ENCODE measurements around the gene CHAT.
"Not testable (repeated sequence)": the region's sequence is repeated elsewhere in the genome, so short reads cannot be mapped to it uniquely, and the experiment has no call there.

CHAT gene

DNA sequence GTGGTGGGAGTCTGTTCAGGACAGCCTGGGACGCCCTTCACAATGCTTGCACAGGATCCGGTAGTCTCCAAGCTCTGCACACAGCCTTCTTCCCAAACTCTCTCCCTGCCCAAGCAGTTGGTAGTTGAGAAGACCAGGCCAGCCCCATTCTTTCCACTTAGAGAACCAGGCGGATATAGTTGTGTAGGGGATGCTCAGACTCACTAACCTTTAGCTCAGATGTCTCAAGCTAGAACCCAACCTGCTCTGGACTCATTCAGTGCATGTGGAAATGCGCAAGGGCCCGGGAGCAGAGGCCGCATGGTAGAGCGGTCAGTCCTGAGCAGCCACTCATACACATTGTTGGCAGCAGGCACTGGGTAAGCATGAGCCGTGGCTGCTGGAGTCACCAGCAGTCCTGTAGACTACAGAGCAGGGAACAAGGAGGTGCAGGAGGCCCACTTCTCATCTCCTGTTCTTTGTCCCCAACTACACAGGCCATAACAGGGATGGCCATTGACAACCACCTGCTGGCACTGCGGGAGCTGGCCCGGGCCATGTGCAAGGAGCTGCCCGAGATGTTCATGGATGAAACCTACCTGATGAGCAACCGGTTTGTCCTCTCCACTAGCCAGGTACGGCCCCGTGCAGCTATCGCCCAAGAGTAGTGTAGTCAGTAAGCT is 48.5 kb downstream of the CHAT start:
- H3K36me3 ChIP-seq (ENCODE audit: control insufficient read depth, insufficient read depth, low read length, severe bottlenecking), result no peaks in the 10 kb centered on the region
- DNase-seq (ENCODE audit: low read depth), result no peak
- peaks cover 20% of the 10 kb centered on the region for H3K27me3 ChIP-seq (replicated peaks; ENCODE audit: control insufficient read depth, insufficient read depth, low read length)
- H3K4me1 ChIP-seq (ENCODE audit: control insufficient read depth, insufficient read depth, low read length), result no peaks in the 10 kb centered on the region
- no peak overlapping the region for H3K4me3 ChIP-seq (ENCODE audit: low read length)
- peaks cover 6% of the 10 kb centered on the region for H3K9me3 ChIP-seq (ENCODE audit: control insufficient read depth, low read length)
- no peak overlapping the region for H3K9ac ChIP-seq (ENCODE audit: low read length)

DNA sequence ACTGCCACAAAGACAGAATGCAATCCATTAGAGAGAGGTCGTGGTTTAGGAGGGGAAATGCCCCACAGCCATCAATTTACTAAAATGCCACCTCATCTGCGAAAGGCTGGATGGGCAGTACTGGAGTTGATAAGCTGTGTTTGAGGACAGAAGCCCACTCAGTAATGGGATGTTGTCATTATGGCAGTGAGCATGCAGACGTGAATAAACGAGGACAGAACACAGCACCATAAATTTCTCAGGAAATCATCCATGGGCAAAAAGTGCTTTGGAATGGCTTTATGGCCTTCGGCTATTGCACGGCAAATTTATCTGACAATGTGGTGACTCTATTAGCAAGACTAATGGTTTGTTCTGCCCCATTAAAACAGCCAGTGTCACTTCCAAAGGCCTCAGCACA is 49.8 kb downstream of the CHAT start:
- Histone ChIP-seq H3K9ac (ENCODE audit: low read length) (no peak overlapping the region), H3K4me3 (ENCODE audit: low read length) (no peak overlapping the region), H3K4me1 (ENCODE audit: control insufficient read depth, insufficient read depth, low read length) (no peaks in the 10 kb centered on the region), H3K27me3 (replicated peaks; ENCODE audit: control insufficient read depth, insufficient read depth, low read length) (peaks cover 28% of the 10 kb centered on the region), H3K36me3 (ENCODE audit: control insufficient read depth, insufficient read depth, low read length, severe bottlenecking) (no peaks in the 10 kb centered on the region), H3K9me3 (ENCODE audit: control insufficient read depth, low read length) (peaks cover 6% of the 10 kb centered on the region)
- DNase-seq (ENCODE audit: low read depth), result no peak

DNA sequence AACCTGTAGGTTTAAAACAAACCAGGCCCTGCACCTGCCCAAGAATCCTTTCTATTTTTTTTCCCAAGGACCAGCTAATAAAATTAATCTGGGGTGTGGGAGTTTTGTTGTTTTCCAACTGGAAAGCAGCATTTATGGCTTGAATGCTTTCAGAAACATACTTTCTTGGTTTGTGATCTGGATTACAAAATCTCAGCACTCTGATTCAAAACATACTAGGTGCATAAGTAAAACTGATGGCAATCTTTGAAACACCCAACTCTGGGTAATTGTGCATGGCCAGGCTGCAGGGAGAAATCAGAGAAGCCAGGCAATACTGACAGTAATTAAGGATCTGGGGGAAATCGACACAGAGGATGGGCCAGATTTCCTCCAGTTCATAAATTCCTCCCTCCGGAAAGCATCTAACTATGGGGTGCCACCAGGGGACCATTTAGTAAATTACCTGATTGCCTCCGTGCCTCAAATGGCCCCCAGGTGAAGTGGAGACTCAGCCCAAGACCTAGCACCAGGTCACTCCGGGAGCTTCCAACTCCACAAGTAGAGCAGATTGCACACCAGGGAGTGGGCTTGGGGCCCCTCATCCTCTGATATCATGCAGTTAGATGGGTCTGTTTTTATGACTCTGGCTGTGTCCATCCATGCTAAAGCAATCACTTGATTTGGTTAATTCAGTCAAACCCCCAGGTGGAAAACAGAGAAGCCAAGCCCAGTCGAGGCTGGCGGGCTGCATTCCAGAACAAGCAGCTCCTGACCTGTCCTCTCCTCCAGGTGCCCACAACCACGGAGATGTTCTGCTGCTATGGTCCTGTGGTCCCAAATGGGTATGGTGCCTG is 50.4 kb downstream of the CHAT start:
- DNase-seq (ENCODE audit: low read depth), result no peak
- Histone ChIP-seq H3K4me1 (ENCODE audit: control insufficient read depth, insufficient read depth, low read length) (no peaks in the 10 kb centered on the region), H3K4me3 (ENCODE audit: low read length) (no peak overlapping the region), H3K9ac (ENCODE audit: low read length) (no peak overlapping the region), H3K9me3 (ENCODE audit: control insufficient read depth, low read length) (peaks cover 1% of the 10 kb centered on the region), H3K27me3 (replicated peaks; ENCODE audit: control insufficient read depth, insufficient read depth, low read length) (peaks cover 34% of the 10 kb centered on the region), H3K36me3 (ENCODE audit: control insufficient read depth, insufficient read depth, low read length, severe bottlenecking) (no peaks in the 10 kb centered on the region)

DNA sequence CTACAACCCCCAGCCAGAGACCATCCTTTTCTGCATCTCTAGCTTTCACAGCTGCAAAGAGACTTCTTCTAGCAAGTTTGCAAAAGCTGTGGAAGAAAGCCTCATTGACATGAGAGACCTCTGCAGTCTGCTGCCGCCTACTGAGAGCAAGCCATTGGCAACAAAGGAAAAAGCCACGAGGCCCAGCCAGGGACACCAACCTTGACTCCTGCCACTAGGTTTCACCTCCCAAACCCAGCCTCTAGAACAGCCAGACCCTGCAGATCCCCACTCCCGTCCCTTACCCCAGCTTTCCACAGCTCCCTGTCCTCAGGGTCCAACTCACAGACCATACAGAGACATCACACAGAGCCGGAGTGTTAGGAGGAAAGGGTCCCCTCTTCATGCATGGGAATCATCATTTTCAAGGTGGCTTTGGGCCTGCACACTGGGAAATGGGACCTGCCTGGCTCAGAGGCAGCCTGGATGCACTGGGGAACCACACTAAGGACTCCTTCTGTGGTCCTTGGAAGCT is 51.1 kb downstream of the CHAT start:
- Histone ChIP-seq H3K4me1 (ENCODE audit: control insufficient read depth, insufficient read depth, low read length) (no peaks in the 10 kb centered on the region), H3K36me3 (ENCODE audit: control insufficient read depth, insufficient read depth, low read length, severe bottlenecking) (no peaks in the 10 kb centered on the region), H3K9ac (ENCODE audit: low read length) (no peak overlapping the region), H3K9me3 (ENCODE audit: control insufficient read depth, low read length) (no peaks in the 10 kb centered on the region), H3K4me3 (ENCODE audit: low read length) (no peak overlapping the region), H3K27me3 (replicated peaks; ENCODE audit: control insufficient read depth, insufficient read depth, low read length) (peaks cover 39% of the 10 kb centered on the region)
- DNase-seq (ENCODE audit: low read depth), result no peak

DNA sequence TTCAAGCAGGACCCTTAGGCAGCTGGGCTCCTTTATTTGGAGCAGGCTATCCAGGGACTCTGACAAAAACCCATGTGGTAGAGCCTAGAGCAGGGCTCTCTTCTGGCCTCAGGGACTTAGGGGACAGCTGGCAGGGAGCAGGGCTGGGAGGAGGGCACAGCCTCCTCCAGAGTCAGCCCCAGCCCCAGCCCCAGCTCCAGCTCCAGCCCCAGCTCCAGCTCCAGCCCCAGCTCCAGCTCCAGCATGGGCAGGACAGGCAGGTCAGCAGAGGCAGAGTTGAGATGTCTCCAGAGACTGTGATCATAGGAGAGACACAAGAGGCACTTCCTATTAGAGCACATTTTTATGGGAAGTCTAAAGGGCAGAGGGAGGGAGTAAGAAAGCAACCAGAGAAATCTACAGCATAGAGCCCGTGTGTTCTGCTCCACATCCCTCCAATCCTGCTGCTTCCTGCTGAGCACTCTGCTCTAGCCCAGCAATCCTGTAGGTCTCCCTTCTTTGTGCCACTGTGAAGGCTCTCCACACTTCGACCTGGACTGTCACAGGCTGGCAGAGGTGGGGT is 52.3 kb downstream of the CHAT start:
- Histone ChIP-seq H3K9me3 (ENCODE audit: control insufficient read depth, low read length) (peaks cover 4% of the 10 kb centered on the region), H3K27me3 (replicated peaks; ENCODE audit: control insufficient read depth, insufficient read depth, low read length) (peaks cover 43% of the 10 kb centered on the region), H3K4me3 (ENCODE audit: low read length) (no peak overlapping the region), H3K36me3 (ENCODE audit: control insufficient read depth, insufficient read depth, low read length, severe bottlenecking) (no peaks in the 10 kb centered on the region), H3K9ac (ENCODE audit: low read length) (no peak overlapping the region), H3K4me1 (ENCODE audit: control insufficient read depth, insufficient read depth, low read length) (no peaks in the 10 kb centered on the region)
- DNase-seq (ENCODE audit: low read depth), result no peak

DNA sequence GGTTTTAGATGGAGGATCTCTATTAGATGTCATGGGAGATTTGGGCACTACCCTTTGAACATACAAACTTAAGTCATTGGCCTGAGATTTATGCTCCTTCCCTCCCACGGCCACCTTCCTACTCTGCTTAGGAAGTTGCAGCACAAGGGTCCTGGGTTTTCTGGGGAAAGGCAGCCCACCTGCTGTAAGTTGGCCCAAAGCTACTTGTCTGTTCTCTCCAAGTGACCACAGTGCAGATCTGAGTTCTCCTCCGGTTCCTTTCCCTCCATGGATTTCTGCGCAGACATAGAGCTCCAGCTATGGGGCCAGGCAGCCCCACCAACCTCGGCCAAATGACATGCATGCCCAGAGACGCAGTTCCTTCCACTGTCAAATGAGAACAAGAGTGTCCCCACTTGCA is 52.8 kb downstream of the CHAT start:
- no peak overlapping the region for H3K4me3 ChIP-seq (ENCODE audit: low read length)
- DNase-seq (ENCODE audit: low read depth), result no peak
- no peaks in the 10 kb centered on the region for H3K36me3 ChIP-seq (ENCODE audit: control insufficient read depth, insufficient read depth, low read length, severe bottlenecking)
- peaks cover 46% of the 10 kb centered on the region for H3K27me3 ChIP-seq (replicated peaks; ENCODE audit: control insufficient read depth, insufficient read depth, low read length)
- no peaks in the 10 kb centered on the region for H3K4me1 ChIP-seq (ENCODE audit: control insufficient read depth, insufficient read depth, low read length)
- no peak overlapping the region for H3K9ac ChIP-seq (ENCODE audit: low read length)
- peaks cover 7% of the 10 kb centered on the region for H3K9me3 ChIP-seq (ENCODE audit: control insufficient read depth, low read length)

DNA sequence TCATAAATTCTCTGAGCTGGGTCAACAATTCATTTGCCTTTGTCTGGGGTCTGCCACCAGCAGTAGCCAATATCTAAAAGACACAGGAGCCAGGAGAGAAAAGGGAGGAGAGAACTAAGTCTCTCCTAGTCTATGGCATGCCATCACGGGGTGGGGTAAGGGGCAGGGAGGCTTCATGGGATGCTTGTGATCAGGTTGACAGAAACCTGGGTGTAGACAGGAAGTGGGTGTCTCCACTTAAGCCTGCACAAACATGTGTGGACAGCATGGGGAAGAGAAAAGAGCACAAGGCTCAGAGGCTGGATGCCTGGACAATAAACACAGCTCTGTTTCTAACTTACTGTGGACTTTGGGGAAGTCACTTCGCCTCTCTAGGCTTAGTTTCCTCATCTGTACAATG is 54.2 kb downstream of the CHAT start:
- Histone ChIP-seq H3K36me3 (ENCODE audit: control insufficient read depth, insufficient read depth, low read length, severe bottlenecking) (no peaks in the 10 kb centered on the region), H3K9ac (ENCODE audit: low read length) (no peak overlapping the region), H3K9me3 (ENCODE audit: control insufficient read depth, low read length) (peaks cover 7% of the 10 kb centered on the region), H3K4me3 (ENCODE audit: low read length) (no peak overlapping the region), H3K4me1 (ENCODE audit: control insufficient read depth, insufficient read depth, low read length) (no peaks in the 10 kb centered on the region), H3K27me3 (replicated peaks; ENCODE audit: control insufficient read depth, insufficient read depth, low read length) (peaks cover 44% of the 10 kb centered on the region)
- no peak for DNase-seq (ENCODE audit: low read depth)

DNA sequence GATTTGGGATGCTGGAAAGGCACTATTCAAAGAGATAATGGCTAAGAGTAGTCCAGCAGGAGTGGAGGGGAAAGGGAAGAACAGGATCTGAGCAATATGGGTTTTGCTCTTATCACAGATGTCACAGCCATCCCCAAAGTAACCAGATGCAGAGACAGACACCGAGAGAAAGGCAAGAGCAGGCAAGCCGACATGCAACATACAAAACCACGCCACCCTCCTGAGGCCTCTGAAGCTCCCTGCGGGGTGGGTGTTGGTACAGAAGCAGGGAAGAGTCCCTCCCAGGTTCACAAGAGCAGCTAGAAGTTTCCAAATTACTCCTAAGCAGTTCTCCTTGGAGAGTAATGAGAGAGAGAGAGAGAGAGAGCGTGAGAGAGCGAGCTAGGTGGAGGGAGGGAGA is 54.8 kb downstream of the CHAT start:
- DNase-seq (ENCODE audit: low read depth), result no peak
- Histone ChIP-seq H3K9me3 (ENCODE audit: control insufficient read depth, low read length) (peaks cover 7% of the 10 kb centered on the region), H3K4me1 (ENCODE audit: control insufficient read depth, insufficient read depth, low read length) (no peaks in the 10 kb centered on the region), H3K9ac (ENCODE audit: low read length) (no peak overlapping the region), H3K4me3 (ENCODE audit: low read length) (no peak overlapping the region), H3K36me3 (ENCODE audit: control insufficient read depth, insufficient read depth, low read length, severe bottlenecking) (no peaks in the 10 kb centered on the region), H3K27me3 (replicated peaks; ENCODE audit: control insufficient read depth, insufficient read depth, low read length) (peaks cover 48% of the 10 kb centered on the region)

DNA sequence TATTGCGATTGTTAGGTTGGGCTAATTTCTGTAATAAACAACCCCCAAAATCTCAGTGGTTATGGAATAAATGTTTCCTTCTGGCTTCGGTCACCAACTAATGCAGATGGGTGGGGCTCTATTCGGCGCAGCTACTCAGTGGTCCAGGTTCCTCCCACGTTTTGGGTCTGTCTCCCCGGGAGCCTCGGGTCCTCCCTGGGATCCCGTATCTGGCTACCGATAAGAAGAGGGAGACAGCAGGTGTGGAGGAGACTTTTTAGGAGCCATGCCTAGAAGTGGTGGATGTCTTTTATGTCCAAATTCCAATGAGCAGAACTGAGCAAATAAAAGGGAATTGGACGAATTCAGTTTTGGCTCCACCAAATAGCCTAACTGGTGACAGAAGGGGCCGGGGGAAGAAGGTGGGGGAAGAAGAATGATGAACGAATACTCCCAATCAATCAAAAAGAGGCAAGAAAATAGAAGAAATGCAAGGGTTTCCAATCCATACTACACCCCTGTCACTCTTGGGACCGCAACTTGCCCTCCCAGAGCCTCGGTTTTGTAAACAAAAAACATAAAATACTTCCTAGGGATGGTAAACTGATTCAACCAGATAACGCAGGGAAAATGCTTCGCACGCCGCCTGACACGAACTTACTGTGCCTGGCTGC is 65.1 kb downstream of the CHAT start:
- Histone ChIP-seq H3K4me1 (ENCODE audit: control insufficient read depth, insufficient read depth, low read length) (no peaks in the 10 kb centered on the region), H3K27me3 (replicated peaks; ENCODE audit: control insufficient read depth, insufficient read depth, low read length) (peaks cover 21% of the 10 kb centered on the region), H3K9ac (ENCODE audit: low read length) (no peak overlapping the region), H3K9me3 (ENCODE audit: control insufficient read depth, low read length) (peaks cover 23% of the 10 kb centered on the region), H3K4me3 (ENCODE audit: low read length) (no peak overlapping the region), H3K36me3 (ENCODE audit: control insufficient read depth, insufficient read depth, low read length, severe bottlenecking) (no peaks in the 10 kb centered on the region)
- DNase-seq (ENCODE audit: low read depth), result no peak

DNA sequence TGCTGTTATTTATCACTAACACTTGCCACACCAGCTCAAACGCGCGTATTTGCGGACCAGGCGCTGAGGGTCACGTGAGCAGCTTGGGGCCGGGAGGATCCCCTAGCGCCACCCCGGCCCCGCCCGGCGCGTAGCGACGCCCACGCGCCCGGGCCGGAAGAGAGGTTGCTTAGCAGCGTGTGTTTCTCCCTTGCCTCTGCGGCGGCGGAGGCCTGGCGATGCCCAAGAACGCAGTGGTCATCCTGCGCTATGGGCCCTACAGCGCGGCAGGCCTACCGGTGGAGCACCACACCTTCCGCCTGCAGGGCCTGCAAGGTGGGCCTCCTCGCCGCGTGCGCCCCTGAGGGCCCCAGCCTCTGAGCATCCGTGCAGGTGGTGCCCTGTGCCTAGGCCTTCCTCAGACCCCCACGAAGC is 65.7 kb downstream of the CHAT start, which contains the start of gene C10orf53:
C10orf53 (plus strand) TSS at position 172 of the 414 bp plus-strand sequence; CDS start at position 219, 47 bp downstream.
- peaks cover 18% of the 10 kb centered on the region for H3K27me3 ChIP-seq (replicated peaks; ENCODE audit: control insufficient read depth, insufficient read depth, low read length)

DNA sequence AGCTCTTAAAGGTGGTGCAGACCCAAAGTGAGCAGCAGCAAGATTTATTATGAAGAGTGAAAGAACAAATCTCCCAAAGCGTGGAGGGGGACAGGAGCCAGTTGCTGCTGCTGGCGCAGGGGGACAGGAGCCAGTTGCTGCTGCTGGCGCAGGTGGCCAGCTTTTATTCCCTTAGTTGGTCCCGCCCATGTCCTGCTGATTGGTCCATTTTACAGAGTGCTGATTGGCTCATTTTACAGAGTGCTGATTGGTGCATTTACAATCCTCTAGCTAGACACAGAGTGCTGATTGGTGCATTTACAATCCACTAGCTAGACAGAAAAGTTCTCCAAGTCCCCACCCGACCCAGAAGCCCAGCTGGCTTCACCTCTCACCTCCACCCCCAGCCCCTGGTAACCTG is 68.6 kb downstream of the CHAT start:
- not testable (repeated sequence) for DNase-seq (ENCODE audit: low read depth); H3K4me3 ChIP-seq (ENCODE audit: low read length); H3K36me3 ChIP-seq (ENCODE audit: control insufficient read depth, insufficient read depth, low read length, severe bottlenecking); H3K4me1 ChIP-seq (ENCODE audit: control insufficient read depth, insufficient read depth, low read length); H3K9ac ChIP-seq (ENCODE audit: low read length)
- H3K27me3 ChIP-seq (replicated peaks; ENCODE audit: control insufficient read depth, insufficient read depth, low read length), result peaks cover 28% of the 10 kb centered on the region
- peaks cover 27% of the 10 kb centered on the region for H3K9me3 ChIP-seq (ENCODE audit: control insufficient read depth, low read length)

More for the DNA sequence above, 65.7 kb downstream of the CHAT start, which contains the start of gene C10orf53:
- H3K9me3 ChIP-seq (ENCODE audit: control insufficient read depth, low read length), result peaks cover 23% of the 10 kb centered on the region
- H3K4me1 ChIP-seq (ENCODE audit: control insufficient read depth, insufficient read depth, low read length), result no peaks in the 10 kb centered on the region
- H3K9ac ChIP-seq (ENCODE audit: low read length), result no peak within 1 kb of the TSS
- H3K4me3 ChIP-seq (ENCODE audit: low read length), result no peak within 1 kb of the TSS
- DNase-seq (ENCODE audit: low read depth), result peak; percentile 47
- no peaks in the 10 kb centered on the region for H3K36me3 ChIP-seq (ENCODE audit: control insufficient read depth, insufficient read depth, low read length, severe bottlenecking)
